Endothelial cell of umbilical vein (primary cell): ENCODE results near the gene TP73. TPM values are rescaled to one million over a fixed set of nuclear protein-coding genes. Genes with fewer than 3 reads are reported as not detected.

Experiments used
- BruUV-seq: library from RNA; stranded (reverse); fragments of 400-500 nt; replicated peaks from 2 replicates; lab custom pipeline; 2021; lab: Mats Ljungman, UMichigan
- CTCF ChIA-PET: fragments of 300-600, 350-600 bp; sonication (Branson Sonifier 250); formaldehyde crosslinking; loops from one replicate; lab custom pipeline; 2021; ENCODE audit warnings: antibody characterized with exemption, inconsistent platforms; lab: Charles Lee
- POLR2A ChIA-PET: fragments of 300-600, 350-600 bp; sonication (Branson Sonifier 250); formaldehyde crosslinking; loops from one replicate; lab custom pipeline; 2021; ENCODE audit warnings: antibody characterized with exemption, inconsistent platforms; lab: Charles Lee
- DNase-seq: peaks from one replicate; pipeline ENCODE4 v3.0.0-alpha.2; 2011; ENCODE audit warnings: low read depth, low spot score
- FAIRE-seq: peaks from 2 replicates; lab custom pipeline; 2011; peaks lifted over from hg19 to GRCh38; lab: Jason Lieb, UNC
- H2AFZ ChIP-seq: 2 replicates; pipeline ENCODE4 v1.6.0; 2012; ENCODE audit warnings: low read depth, low read length, control low read depth, inconsistent platforms
- H3K27ac ChIP-seq: 2 replicates; pipeline ENCODE4 v1.5.1; 2011; ENCODE audit warnings: low read depth, mild to moderate bottlenecking, control low read depth, low read length, moderate library complexity; ENCODE audit not compliant: insufficient read depth
- H3K27me3 ChIP-seq, 2 experiments: 2 replicates each; pipeline versions ENCODE4 v1.6.0 to v1.6.1; 2011; ENCODE audit warnings: low read length in 2 of 2, mixed read lengths in 1 of 2; ENCODE audit not compliant: control insufficient read depth in 2 of 2, insufficient read depth in 2 of 2
- H3K36me3 ChIP-seq, 2 experiments: 2 replicates in 1 of 2; 3 replicates in 1 of 2; pipeline ENCODE4 v1.5.1; 2011; ENCODE audit warnings: low read length in 2 of 2, mild to moderate bottlenecking in 1 of 2, moderate library complexity in 1 of 2; ENCODE audit not compliant: control insufficient read depth in 2 of 2, insufficient read depth in 2 of 2; ENCODE audit errors: extremely low read depth in 1 of 2
- H3K4me1 ChIP-seq: 3 replicates; pipeline ENCODE4 v1.5.1; 2011; ENCODE audit warnings: mild to moderate bottlenecking, low read length; ENCODE audit not compliant: control insufficient read depth, insufficient read depth; ENCODE audit errors: extremely low read depth
- H3K4me2 ChIP-seq: 2 replicates; pipeline ENCODE4 v1.6.1; 2011; ENCODE audit warnings: low read length, control low read depth, mixed read lengths; ENCODE audit not compliant: insufficient read depth
- H3K4me3 ChIP-seq, 3 experiments: fragments of 200-600 bp in 1 of 3; sonication (generic), shearing (Covaris generic) in 1 of 3; replicated peaks in 1 of 3; 2 replicates each; pipeline ENCODE4 v1.5.1; 2011 to 2016; ENCODE audit warnings: control low read depth in 3 of 3, low read length in 3 of 3, mild to moderate bottlenecking in 2 of 3, inconsistent platforms in 1 of 3, low read depth in 1 of 3, moderate library complexity in 1 of 3; ENCODE audit not compliant: insufficient read depth in 1 of 3
- H3K79me2 ChIP-seq: 2 replicates; pipeline ENCODE4 v1.6.0; 2012; ENCODE audit warnings: low read length, inconsistent platforms; ENCODE audit not compliant: control insufficient read depth, insufficient read depth
- H3K9ac ChIP-seq: replicated peaks from 2 replicates; pipeline ENCODE3; 2011; ENCODE audit warnings: low read length, control low read depth; ENCODE audit not compliant: insufficient read depth; ENCODE audit errors: extremely low read depth
- H3K9me1 ChIP-seq: replicated peaks from 3 replicates; pipeline ENCODE4 v1.6.0; 2011; ENCODE audit warnings: mild to moderate bottlenecking, low read length; ENCODE audit not compliant: control insufficient read depth, insufficient read depth; ENCODE audit errors: extremely low read depth
- H3K9me3 ChIP-seq: replicated peaks from 2 replicates; pipeline ENCODE4 v1.5.1; 2012; ENCODE audit warnings: low read length, inconsistent platforms; ENCODE audit not compliant: control insufficient read depth, insufficient read depth
- H4K20me1 ChIP-seq: replicated peaks from 2 replicates; pipeline ENCODE3; 2011; ENCODE audit warnings: mild to moderate bottlenecking, low read length; ENCODE audit not compliant: control insufficient read depth, insufficient read depth; ENCODE audit errors: extremely low read depth
- CTCF ChIP-seq, 2 donors: IDR thresholded peaks; 1 replicate in 1 of 2; 2 replicates in 1 of 2; pipeline ENCODE4 v1.5.1; 2011; ENCODE audit warnings: low read length in 2 of 2, mild to moderate bottlenecking in 2 of 2, moderate library complexity in 2 of 2, control low read depth in 1 of 2, inconsistent platforms in 1 of 2, low read depth in 1 of 2; ENCODE audit not compliant: insufficient read depth in 1 of 2; ENCODE audit errors: extremely low read depth in 1 of 2
- EZH2 ChIP-seq: IDR thresholded peaks from 2 replicates; pipeline ENCODE4 v1.6.1; 2012; ENCODE audit warnings: borderline replicate concordance, low read depth, mild to moderate bottlenecking, moderate library complexity, low read length, inconsistent platforms; ENCODE audit not compliant: severe bottlenecking
- FOS ChIP-seq: IDR thresholded peaks from 2 replicates; pipeline ENCODE4 v1.6.1; 2011; ENCODE audit warnings: mild to moderate bottlenecking, low read length, moderate library complexity, borderline replicate concordance; ENCODE audit not compliant: insufficient read depth
- GATA2 ChIP-seq: IDR thresholded peaks from 2 replicates; pipeline ENCODE4 v1.7.0; 2011; ENCODE audit warnings: low read depth, mild to moderate bottlenecking, moderate library complexity, mixed read lengths, low read length; ENCODE audit not compliant: insufficient read length, insufficient read depth
- JUN ChIP-seq: IDR thresholded peaks from 2 replicates; pipeline ENCODE4 v1.6.1; 2011; ENCODE audit warnings: borderline replicate concordance, low read depth; ENCODE audit not compliant: insufficient read length, insufficient read depth
- MAX ChIP-seq: IDR thresholded peaks from 2 replicates; pipeline ENCODE4 v1.6.1; 2011; ENCODE audit not compliant: insufficient read depth, insufficient read length
- MYC ChIP-seq: IDR thresholded peaks from one replicate; pipeline ENCODE4 v1.6.1; 2011; ENCODE audit warnings: mild to moderate bottlenecking, low read depth, low read length
- POLR2A ChIP-seq: IDR thresholded peaks from 2 replicates; pipeline ENCODE4 v1.6.1; 2012; ENCODE audit warnings: low read depth, mild to moderate bottlenecking, control low read depth, low read length
- POLR2AphosphoS5 ChIP-seq: IDR thresholded peaks from 2 replicates; pipeline ENCODE4 v1.6.1; 2012; ENCODE audit warnings: low read depth, mild to moderate bottlenecking, control low read depth, low read length, moderate library complexity; ENCODE audit not compliant: insufficient read depth
- dilution Hi-C: fragments of 300-500 bp; cut with MboI; formaldehyde crosslinking; loops from one replicate; pipeline ENCODE4 v1.15.0; 2019; ENCODE audit warnings: low sequenced_read_pairs; ENCODE audit not compliant: extremely low pct_ligation_motif_present
- intact Hi-C: fragments of 100-400 bp; cut with micrococcal nuclease; formaldehyde crosslinking; loops from one replicate; pipeline ENCODE4 v1.10.0; 2022
- polyA plus RNA-seq, 4 experiments: library from polyadenylated mRNA; depleted of rRNA in 3 of 4; stranded (reverse) in 3 of 4; unstranded in 1 of 4; fragments of >200 nt; gene quantifications; 2 replicates each; pipeline versions ENCODE4 v1.2.1 to v1.2.3, GENCODE V29; 2011 to 2012; ENCODE audit warnings: missing spikeins in 1 of 4
- total RNA-seq: library from RNA; stranded (reverse); gene quantifications from 2 replicates; pipeline ENCODE4 v1.2.3, GENCODE V29; 2021

Gene TP73
- total and polyA plus RNA-seq, 2 donors (not counting 3 experiments of a cell fraction or from before 2014, with no cell fraction given), result 0.03 to 0.15 TPM

GRCh38 chr1:3683197-3683596 is 30.9 kb downstream of the TP73 start:
- no peaks in the 10 kb centered on the region for H4K20me1 ChIP-seq
- no peak overlapping the region for H3K9ac ChIP-seq
- intact Hi-C loops, result no loop called here
- DNase-seq (no peak), FAIRE-seq (no peak)
- no peaks in the 10 kb centered on the region for H3K36me3 ChIP-seq
- TF ChIP-seq GATA2 (no peak), EZH2 (no peak), JUN (no peak), MYC (no peak)
- H3K9me3 ChIP-seq, result no peaks in the 10 kb centered on the region
- no peaks in the 10 kb centered on the region for H3K79me2 ChIP-seq
- ChIA-PET POLR2A (no interaction called here), CTCF (interaction anchor here (0.8 to 1.2 kb wide), 2 partner anchors 13 to 41 kb away, joined by 4 read pairs; no protein-coding TSS in a partner anchor)
- no peak overlapping the region for H3K4me3 ChIP-seq
- no peak overlapping the region for H3K27ac ChIP-seq
- no peak overlapping the region for H3K4me2 ChIP-seq
- BruUV-seq, result no TSS peak
- no peaks in the 10 kb centered on the region for H3K9me1 ChIP-seq
- dilution Hi-C loops, result no loop called here
- H3K4me1 ChIP-seq, result no peaks in the 10 kb centered on the region
- H2AFZ ChIP-seq, result no peak overlapping the region
- H3K27me3 ChIP-seq, result no peaks in the 10 kb centered on the region

- Histone ChIP-seq H3K4me2 (no peak overlapping the region), H3K9me1 (no peaks in the 10 kb centered on the region), H3K27ac (no peak overlapping the region), H3K9ac (no peak overlapping the region), H3K9me3 (no peaks in the 10 kb centered on the region), H3K27me3 (no peaks in the 10 kb centered on the region), H3K79me2 (no peaks in the 10 kb centered on the region), H3K36me3 (no peaks in the 10 kb centered on the region), H2AFZ (no peak overlapping the region), H3K4me1 (no peaks in the 10 kb centered on the region), H4K20me1 (no peaks in the 10 kb centered on the region), H3K4me3 (no peak overlapping the region)
- CTCF ChIA-PET, result no interaction called here
- dilution Hi-C loops, result no loop called here
- no peak for DNase-seq
- FAIRE-seq, result no peak
- POLR2A ChIA-PET, result no interaction called here
- intact Hi-C loops, result no loop called here
- BruUV-seq, result no TSS peak
- TF ChIP-seq FOS (no peak), CTCF (IDR thresholded peaks at IDR 0.05; ENCODE audit: extremely low read depth in 1 of 2, insufficient read depth in 1 of 2, low read depth in 1 of 2, low read length in 2 of 2) (no peak), POLR2A (no peak), GATA2 (no peak), JUN (no peak), MAX (no peak), MYC (no peak), EZH2 (no peak), POLR2AphosphoS5 (no peak)
These were observed 31.7 kb downstream of the TP73 start for GRCh38 chr1:3683992-3684391.
